ENCODE data around the gene TRIM34. TPM values are rescaled to one million over a fixed set of nuclear protein-coding genes. Genes with fewer than 3 reads are reported as not detected.

TRIM34 gene
- total and polyA plus RNA-seq, 2 of the 4 experiments (the other 2 are of a cell fraction): 6.1 to 8.6 TPM

DNA sequence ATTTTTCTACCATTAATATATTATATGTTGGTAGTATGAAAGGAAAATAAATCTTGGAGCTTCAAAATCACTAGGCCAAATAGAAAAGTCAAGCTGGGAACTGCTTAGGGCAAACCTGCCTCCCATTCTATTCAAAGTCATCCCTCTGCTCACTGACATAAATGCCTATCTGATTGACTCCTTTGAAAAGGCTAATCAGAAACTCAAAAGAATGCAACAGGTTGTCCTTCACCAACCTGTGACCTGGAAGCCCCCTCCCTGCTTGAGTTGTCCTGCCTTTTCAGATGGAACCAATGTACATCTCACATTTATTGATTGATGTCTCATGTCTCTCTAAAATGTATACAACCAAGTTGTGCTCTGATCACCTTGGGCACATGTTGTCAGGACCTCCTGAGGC lies 3.2 kb upstream of the TRIM34 start:
- no peak for DNase-seq
- ChIA-PET CTCF (interaction anchor here (0.6 kb wide), 1 partner anchor 1839 kb away, joined by 3 read pairs; no protein-coding TSS in a partner anchor), POLR2A (ENCODE audit: unreplicated experiment) (no interaction called here)
- TF ChIP-seq CHD1 (IDR thresholded peaks at IDR 0.05; ENCODE audit: low read depth, low read length) (no peak), FOS (IDR thresholded peaks at IDR 0.05; ENCODE audit: low read depth, low read length) (no peak), NFE2L2 (IDR thresholded peaks at IDR 0.05; ENCODE audit: low read depth, low read length) (no peak), POLR2A (IDR thresholded peaks at IDR 0.05; ENCODE audit: low read depth, low read length) (no peak), RCOR1 (IDR thresholded peaks at IDR 0.05; ENCODE audit: insufficient replicate concordance, low read length) (no peak), MAFK (IDR thresholded peaks at IDR 0.05; ENCODE audit: low read depth, low read length) (no peak), USF2 (IDR thresholded peaks at IDR 0.05; ENCODE audit: low read depth, low read length) (no peak), MXI1 (IDR thresholded peaks at IDR 0.05; ENCODE audit: borderline replicate concordance, low read depth, low read length) (no peak), ELK1 (IDR thresholded peaks at IDR 0.05; ENCODE audit: borderline replicate concordance, low read depth, low read length) (no peak), RFX5 (IDR thresholded peaks at IDR 0.05; ENCODE audit: low read depth, low read length) (no peak), BHLHE40 (IDR thresholded peaks at IDR 0.05; ENCODE audit: low read depth, low read length) (no peak), RAD21 (IDR thresholded peaks at IDR 0.05; ENCODE audit: low read length) (no peak), MAZ (IDR thresholded peaks at IDR 0.05; ENCODE audit: borderline replicate concordance, low read depth, low read length) (no peak), SMC3 (IDR thresholded peaks at IDR 0.05; ENCODE audit: low read depth, low read length) (no peak), CEBPB (IDR thresholded peaks at IDR 0.05; ENCODE audit: low read depth, low read length) (no peak)
- TF ChIP-seq, protein P1, sequence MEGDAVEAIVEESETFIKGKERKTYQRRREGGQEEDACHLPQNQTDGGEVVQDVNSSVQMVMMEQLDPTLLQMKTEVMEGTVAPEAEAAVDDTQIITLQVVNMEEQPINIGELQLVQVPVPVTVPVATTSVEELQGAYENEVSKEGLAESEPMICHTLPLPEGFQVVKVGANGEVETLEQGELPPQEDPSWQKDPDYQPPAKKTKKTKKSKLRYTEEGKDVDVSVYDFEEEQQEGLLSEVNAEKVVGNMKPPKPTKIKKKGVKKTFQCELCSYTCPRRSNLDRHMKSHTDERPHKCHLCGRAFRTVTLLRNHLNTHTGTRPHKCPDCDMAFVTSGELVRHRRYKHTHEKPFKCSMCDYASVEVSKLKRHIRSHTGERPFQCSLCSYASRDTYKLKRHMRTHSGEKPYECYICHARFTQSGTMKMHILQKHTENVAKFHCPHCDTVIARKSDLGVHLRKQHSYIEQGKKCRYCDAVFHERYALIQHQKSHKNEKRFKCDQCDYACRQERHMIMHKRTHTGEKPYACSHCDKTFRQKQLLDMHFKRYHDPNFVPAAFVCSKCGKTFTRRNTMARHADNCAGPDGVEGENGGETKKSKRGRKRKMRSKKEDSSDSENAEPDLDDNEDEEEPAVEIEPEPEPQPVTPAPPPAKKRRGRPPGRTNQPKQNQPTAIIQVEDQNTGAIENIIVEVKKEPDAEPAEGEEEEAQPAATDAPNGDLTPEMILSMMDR (conservative IDR thresholded peaks at IDR 0.05; ENCODE audit: low read depth, low read length): no peak
- dilution Hi-C loops (cut with HindIII; ENCODE audit: low sequenced_read_pairs, unreplicated experiment): no loop called here
- Histone ChIP-seq H2BK5ac (ENCODE audit: low read depth, low read length, poor library complexity, severe bottlenecking) (peak overlapping the region; percentile 97), H2AK9ac (replicated peaks; ENCODE audit: low read depth, low read length, poor library complexity) (no peak overlapping the region), H2BK20ac (ENCODE audit: low read depth, low read length) (peak overlapping the region; percentile 72), H3K4me2 (ENCODE audit: low read depth, low read length) (peak overlapping the region; percentile 19; the same call in 1 of the 2 replicates), H3K4me1 (ENCODE audit: control insufficient read depth, insufficient read depth, low read length) (peaks cover 25% of the 10 kb centered on the region), H3K36me3 (ENCODE audit: control insufficient read depth, insufficient read depth, low read length) (no peaks in the 10 kb centered on the region), H3K18ac (ENCODE audit: low read depth, low read length) (peak overlapping the region; percentile 44; the same call in 1 of the 2 replicates), H3K9me1 (ENCODE audit: insufficient read depth, low read length) (peaks cover 15% of the 10 kb centered on the region), H3K4me3 (ENCODE audit: insufficient read depth, low read depth, low read length) (no peak overlapping the region), H3K9ac (ENCODE audit: low read depth, low read length) (no peak overlapping the region), H4K91ac (ENCODE audit: insufficient read depth, low read depth, low read length) (peak overlapping the region; percentile 5; the same call in 1 of the 2 replicates), H3K4ac (ENCODE audit: low read depth, low read length) (peak overlapping the region; percentile 71), H2AK5ac (ENCODE audit: low read depth, low read length) (peak overlapping the region; percentile 87), H3K56ac (ENCODE audit: extremely low read depth, insufficient read depth, low read length) (no peak overlapping the region), H3K14ac (replicated peaks; ENCODE audit: low read depth, low read length) (peak overlapping the region; percentile 93), H4K8ac (ENCODE audit: low read depth in 2 of 2, low read length in 2 of 2) (peak overlapping the region in 1 of 2 experiments; percentile 48; a peak in 2 of 4 replicates), H2BK15ac (ENCODE audit: low read depth, low read length) (peak overlapping the region; percentile 30; the same call in 1 of the 3 replicates), H2BK120ac (ENCODE audit: low read depth, low read length) (peak overlapping the region; percentile 83; the same call in 1 of the 2 replicates), H4K5ac (ENCODE audit: low read depth, low read length) (peak overlapping the region; percentile 42; the same call in 1 of the 2 replicates), H3K27ac (ENCODE audit: insufficient read depth, low read length) (peak overlapping the region; percentile 85), H2AFZ (replicated peaks; ENCODE audit: low read length, poor library complexity) (no peak overlapping the region), H3K9me3 (ENCODE audit: control insufficient read depth, insufficient read depth, low read length) (no peaks in the 10 kb centered on the region), H3K27me3 (ENCODE audit: control insufficient read depth, insufficient read depth, low read length) (no peaks in the 10 kb centered on the region), H3K79me1 (ENCODE audit: low read depth in 1 of 2, low read length in 2 of 2) (peaks cover 0 to 16% of the 10 kb centered on the region in 2 experiments; a peak in 3 of 4 replicates), H4K20me1 (ENCODE audit: insufficient read depth, low read length) (no peaks in the 10 kb centered on the region), H3K23ac (ENCODE audit: low read depth, low read length) (peak overlapping the region; percentile 59; the same call in 1 of the 2 replicates)
- intact Hi-C loops (cut with micrococcal nuclease): loop anchor here (1.0 kb wide), 3 partner anchors 15 to 63 kb away; no protein-coding TSS in a partner anchor
- no peak; the same call in 1 of the 2 replicates for ATAC-seq (ENCODE audit: low read depth)
- BruUV-seq (replicated peaks): no TSS peak
- in situ Hi-C loops (cut with MboI; ENCODE audit: low sequenced_read_pairs): loop anchor here (5.0 to 25.0 kb wide), 2 partner anchors 66 to 691 kb away; partner anchors contain the start of genes CAVIN3, TRIM22 and TRIM5
